WERI-Rb-1 (cell line): ENCODE measurements around the gene LSAMP.

Source experiments
- DNase-seq: peaks from one replicate; pipeline ENCODE4 v3.0.0-alpha.2; 2020
- H3K27ac ChIP-seq: fragments of 250-450 bp; sonication (Bioruptor Pico); 2 replicates; pipeline ENCODE4 v1.5.1; 2020; ENCODE audit warnings: mild to moderate bottlenecking, moderate library complexity
- H3K27me3 ChIP-seq: fragments of 250-450 bp; sonication (Bioruptor Pico); 2 replicates; pipeline ENCODE4 v1.5.1; 2021; ENCODE audit warnings: mild to moderate bottlenecking, low read depth, moderate library complexity; ENCODE audit not compliant: insufficient read depth, severe bottlenecking
- H3K36me3 ChIP-seq: fragments of 250-450 bp; sonication (Bioruptor Pico); 2 replicates; pipeline ENCODE4 v1.5.1; 2020; ENCODE audit warnings: mild to moderate bottlenecking, moderate library complexity
- H3K4me3 ChIP-seq: 2 replicates; pipeline ENCODE4 v1.5.1; 2011; ENCODE audit warnings: low read depth, mild to moderate bottlenecking, control low read depth, low read length
- H3K9me3 ChIP-seq: fragments of 250-450 bp; sonication (Bioruptor Pico); 2 replicates; pipeline ENCODE4 v1.5.1; 2021; ENCODE audit warnings: mild to moderate bottlenecking, moderate library complexity; ENCODE audit not compliant: severe bottlenecking
- TF ChIP-seq, protein P1 (sequence below): IDR thresholded peaks from 2 replicates; pipeline ENCODE4 v1.5.1; 2011; ENCODE audit warnings: low read depth, mild to moderate bottlenecking, control low read depth, inconsistent platforms, low read length

The LSAMP gene

DNA sequence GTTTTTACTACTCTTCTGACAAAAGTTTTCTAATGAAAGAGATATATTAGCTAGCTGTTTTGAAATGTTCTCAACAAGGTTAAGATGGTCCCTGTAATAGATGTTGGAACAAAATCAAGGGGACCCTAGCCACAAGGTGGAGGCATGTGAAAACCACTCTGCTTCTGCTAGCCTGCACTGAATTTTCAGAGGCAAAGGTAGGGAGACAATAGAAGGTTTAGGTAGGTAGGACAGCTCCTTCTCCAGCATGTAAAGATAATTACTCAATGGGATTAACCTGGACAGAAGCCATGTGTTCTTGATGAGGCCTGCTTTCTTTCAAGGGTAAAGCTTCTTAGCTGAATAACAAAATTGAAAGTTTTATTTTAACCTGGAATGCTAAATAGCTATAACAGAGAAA, 333.5 kb downstream of the LSAMP start:
- Histone ChIP-seq H3K27me3 (no peaks in the 10 kb centered on the region), H3K36me3 (no peaks in the 10 kb centered on the region), H3K9me3 (no peaks in the 10 kb centered on the region), H3K4me3 (no peak overlapping the region), H3K27ac (no peak overlapping the region)
- DNase-seq, result no peak
- TF ChIP-seq, protein P1, sequence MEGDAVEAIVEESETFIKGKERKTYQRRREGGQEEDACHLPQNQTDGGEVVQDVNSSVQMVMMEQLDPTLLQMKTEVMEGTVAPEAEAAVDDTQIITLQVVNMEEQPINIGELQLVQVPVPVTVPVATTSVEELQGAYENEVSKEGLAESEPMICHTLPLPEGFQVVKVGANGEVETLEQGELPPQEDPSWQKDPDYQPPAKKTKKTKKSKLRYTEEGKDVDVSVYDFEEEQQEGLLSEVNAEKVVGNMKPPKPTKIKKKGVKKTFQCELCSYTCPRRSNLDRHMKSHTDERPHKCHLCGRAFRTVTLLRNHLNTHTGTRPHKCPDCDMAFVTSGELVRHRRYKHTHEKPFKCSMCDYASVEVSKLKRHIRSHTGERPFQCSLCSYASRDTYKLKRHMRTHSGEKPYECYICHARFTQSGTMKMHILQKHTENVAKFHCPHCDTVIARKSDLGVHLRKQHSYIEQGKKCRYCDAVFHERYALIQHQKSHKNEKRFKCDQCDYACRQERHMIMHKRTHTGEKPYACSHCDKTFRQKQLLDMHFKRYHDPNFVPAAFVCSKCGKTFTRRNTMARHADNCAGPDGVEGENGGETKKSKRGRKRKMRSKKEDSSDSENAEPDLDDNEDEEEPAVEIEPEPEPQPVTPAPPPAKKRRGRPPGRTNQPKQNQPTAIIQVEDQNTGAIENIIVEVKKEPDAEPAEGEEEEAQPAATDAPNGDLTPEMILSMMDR, result no peak

DNA sequence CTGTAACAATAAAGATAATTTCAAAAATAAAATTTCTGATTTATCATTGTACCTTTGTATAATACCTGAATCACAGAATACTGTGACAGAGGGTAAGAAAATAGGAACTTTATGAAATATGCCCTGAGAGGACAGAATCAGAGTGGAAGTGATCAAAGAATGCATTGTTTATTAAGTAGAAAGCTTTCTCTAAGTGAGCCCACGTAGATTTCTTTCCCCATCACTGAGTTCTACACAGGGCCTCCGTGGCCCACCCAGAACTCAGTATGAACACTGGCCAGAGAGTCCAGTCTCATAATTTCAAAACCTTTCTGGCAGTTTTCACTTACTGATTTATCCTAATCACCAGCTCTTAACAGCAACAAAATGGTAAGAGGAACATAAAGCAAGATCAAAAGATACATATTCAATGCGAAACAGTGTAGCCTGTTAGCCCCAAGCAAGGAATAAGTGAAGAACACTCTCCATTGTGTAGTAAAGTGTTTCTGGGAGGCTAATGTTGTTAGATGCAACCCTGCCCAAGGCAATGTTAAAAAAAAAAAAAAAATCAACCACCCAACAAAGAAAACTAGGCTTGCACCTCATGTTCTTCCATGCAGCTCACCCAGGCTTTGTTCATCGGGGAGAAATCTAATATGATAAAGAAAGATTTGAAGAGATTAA, 341.3 kb downstream of the LSAMP start:
- no peak overlapping the region for H3K4me3 ChIP-seq
- H3K27me3 ChIP-seq, result no peaks in the 10 kb centered on the region
- TF ChIP-seq, protein P1, result no peak
- DNase-seq, result no peak
- H3K27ac ChIP-seq, result no peak overlapping the region
- H3K36me3 ChIP-seq, result no peaks in the 10 kb centered on the region
- H3K9me3 ChIP-seq, result no peaks in the 10 kb centered on the region

DNA sequence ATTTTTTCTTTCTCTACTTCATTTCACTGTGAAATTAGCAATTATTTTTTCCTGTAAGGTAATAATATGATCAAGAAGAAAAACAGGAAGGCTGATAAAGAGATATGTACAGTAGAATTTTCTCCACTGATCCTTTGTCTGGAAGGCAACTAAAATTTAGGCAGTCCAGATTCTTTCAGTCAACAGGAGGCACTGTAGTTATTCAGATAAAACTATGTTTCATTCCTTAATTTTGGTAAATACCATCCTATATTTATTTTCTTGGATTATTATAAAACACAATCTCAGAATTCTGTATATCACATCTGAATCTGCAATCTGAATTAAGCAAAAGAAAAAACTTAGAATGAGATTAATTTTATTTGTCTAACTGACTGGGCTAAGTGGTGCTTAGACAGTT, 343.2 kb downstream of the LSAMP start:
- no peak for DNase-seq
- no peak overlapping the region for H3K4me3 ChIP-seq
- TF ChIP-seq, protein P1, result no peak
- no peaks in the 10 kb centered on the region for H3K36me3 ChIP-seq
- H3K9me3 ChIP-seq, result no peaks in the 10 kb centered on the region
- peaks cover 10% of the 10 kb centered on the region for H3K27me3 ChIP-seq
- no peak overlapping the region for H3K27ac ChIP-seq

DNA sequence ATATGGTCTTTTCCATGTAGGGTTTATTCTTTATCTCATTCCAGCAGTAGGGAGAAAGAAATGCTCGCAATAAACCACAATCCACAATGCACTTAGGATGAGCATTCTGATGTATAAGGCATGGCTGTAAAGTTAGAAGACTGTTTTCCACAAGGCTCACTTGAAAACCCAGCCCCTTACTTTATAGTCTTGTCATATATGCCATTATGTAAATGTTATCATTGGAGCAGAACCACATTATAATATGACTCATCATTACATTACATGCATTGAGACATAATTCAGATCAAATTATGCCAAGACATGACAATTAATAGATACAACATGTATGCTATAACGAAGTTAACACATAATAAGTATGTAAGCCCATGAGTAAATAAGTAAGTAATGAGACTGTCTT, 348.1 kb downstream of the LSAMP start:
- Histone ChIP-seq H3K36me3 (no peaks in the 10 kb centered on the region), H3K9me3 (no peaks in the 10 kb centered on the region), H3K4me3 (no peak overlapping the region), H3K27ac (no peak overlapping the region), H3K27me3 (peaks cover 14% of the 10 kb centered on the region)
- TF ChIP-seq, protein P1, result no peak
- DNase-seq, result no peak

DNA sequence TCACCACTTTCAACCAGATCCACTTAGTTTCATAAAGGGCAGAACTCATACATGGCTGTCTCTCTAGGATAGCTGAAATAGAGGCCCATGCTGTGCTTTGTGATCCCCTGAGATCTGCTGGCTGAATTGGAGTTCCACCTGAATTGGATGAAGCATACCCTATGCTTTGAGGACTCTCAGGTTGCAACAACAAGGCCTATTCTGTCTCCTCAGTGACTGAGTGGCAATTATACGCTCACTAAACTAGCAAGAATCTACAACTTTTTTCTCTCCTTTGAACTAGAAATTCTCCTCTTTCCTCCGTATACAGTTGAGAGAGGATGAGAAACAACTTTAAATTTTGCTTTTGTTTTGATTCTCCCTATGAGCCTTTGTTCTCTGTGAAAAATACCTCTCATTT, 348.7 kb downstream of the LSAMP start:
- Histone ChIP-seq H3K36me3 (no peaks in the 10 kb centered on the region), H3K4me3 (no peak overlapping the region), H3K27me3 (peaks cover 17% of the 10 kb centered on the region), H3K9me3 (no peaks in the 10 kb centered on the region), H3K27ac (no peak overlapping the region)
- TF ChIP-seq, protein P1, result no peak
- no peak for DNase-seq

DNA sequence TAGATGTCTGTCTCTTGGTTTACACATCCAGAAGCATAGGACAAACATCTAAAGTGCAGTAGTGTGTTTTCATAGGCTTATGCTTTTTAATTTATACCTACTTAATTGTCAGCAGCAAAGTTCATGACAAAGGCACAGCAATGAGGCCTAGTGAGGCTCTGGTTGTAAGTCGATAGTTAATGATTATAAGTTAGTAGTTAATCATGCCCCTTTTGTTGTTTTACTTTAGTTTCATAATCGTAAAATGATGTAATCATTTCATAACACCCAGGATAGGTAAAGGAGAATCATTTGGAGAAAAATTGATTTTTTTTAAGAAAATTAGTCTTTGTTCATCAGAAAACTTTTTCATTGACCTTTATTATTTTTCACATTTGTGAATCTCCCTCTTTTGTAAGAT, 351.9 kb downstream of the LSAMP start:
- Histone ChIP-seq H3K4me3 (no peak overlapping the region), H3K36me3 (no peaks in the 10 kb centered on the region), H3K27ac (no peak overlapping the region), H3K9me3 (no peaks in the 10 kb centered on the region), H3K27me3 (peaks cover 15% of the 10 kb centered on the region)
- no peak for DNase-seq
- TF ChIP-seq, protein P1, result no peak
